HepG2 (cell line): Measurements from ENCODE around the gene GLIS1. TPM values are rescaled to one million over a fixed set of nuclear protein-coding genes. Genes with fewer than 3 reads are reported as not detected.

Experiments
- ATAC-seq: fragments of 200-7000 bp; cut with Tn5 transposase; 3 replicates; pipeline ENCODE4 v1.9.1; 2020; ENCODE audit warnings: mild to moderate bottlenecking, moderate library complexity
- BruUV-seq: library from RNA; stranded (reverse); fragments of 400-500 nt; replicated peaks from 2 replicates; lab custom pipeline; 2021; lab: Mats Ljungman, UMichigan
- CTCF ChIA-PET: fragments of 300-600 bp; formaldehyde crosslinking; extraction: SDS; loops from one replicate; lab custom pipeline; 2021; ENCODE audit warnings: low total read pairs, inconsistent platforms, low intra/inter-chr PET ratio; lab: Yijun Ruan, JAX
- POLR2A ChIA-PET: fragments of 350-600 bp; sonication (Branson Sonifier 250); formaldehyde crosslinking; loops from one replicate; lab custom pipeline; 2020; ENCODE audit warnings: antibody characterized with exemption, inconsistent platforms; lab: Yijun Ruan, JAX
- DNase-seq: peaks from one replicate; pipeline ENCODE4 v3.0.0-alpha.2; 2015; ENCODE audit warnings: low spot score
- FAIRE-seq: peaks from 3 replicates; lab custom pipeline; 2011; peaks lifted over from hg19 to GRCh38; lab: Jason Lieb, UNC
- H2AFZ ChIP-seq: one replicate; pipeline ENCODE4 v1.6.1; 2011; ENCODE audit warnings: low read length, inconsistent platforms
- H3K27ac ChIP-seq: fragments of 300-600 bp; 3 replicates; pipeline ENCODE4 v1.8.0; 2011; ENCODE audit warnings: mixed run types, mild to moderate bottlenecking, mixed read lengths, low read length, inconsistent platforms; ENCODE audit not compliant: insufficient read depth; ENCODE audit errors: extremely low read length
- H3K27me3 ChIP-seq, 2 experiments: fragments of 200-600 bp in 1 of 2; 2 replicates in 1 of 2; 3 replicates in 1 of 2; pipeline versions ENCODE4 v1.6.0 to v1.8.0; 2011; ENCODE audit warnings: low read length in 2 of 2, mild to moderate bottlenecking in 2 of 2, moderate library complexity in 2 of 2, inconsistent platforms in 1 of 2; ENCODE audit not compliant: insufficient read depth in 2 of 2, control insufficient read depth in 1 of 2
- H3K36me3 ChIP-seq, 2 experiments: fragments of 200-600 bp in 1 of 2; replicated peaks in 1 of 2; 2 replicates in 1 of 2; 3 replicates in 1 of 2; pipeline versions ENCODE4 v1.5.1 to v1.8.0; 2011; ENCODE audit warnings: low read length in 2 of 2, inconsistent platforms in 1 of 2; ENCODE audit not compliant: insufficient read depth in 2 of 2, control insufficient read depth in 1 of 2
- H3K4me1 ChIP-seq: 2 replicates; pipeline ENCODE4 v1.5.1; 2012; ENCODE audit warnings: low read length, inconsistent platforms; ENCODE audit not compliant: insufficient read depth
- H3K4me2 ChIP-seq: 2 replicates; pipeline ENCODE4 v1.6.0; 2011; ENCODE audit warnings: low read depth, low read length, inconsistent platforms
- H3K4me3 ChIP-seq, 3 experiments: fragments of 200-600 bp in 1 of 3; sonication (generic), shearing (Covaris generic) in 1 of 3; replicated peaks in 1 of 3; 2 replicates each; pipeline ENCODE4 v1.5.1; 2011 to 2016; ENCODE audit warnings: low read length in 3 of 3, inconsistent platforms in 2 of 3, low read depth in 2 of 3, mild to moderate bottlenecking in 2 of 3, control low read depth in 1 of 3, mixed read lengths in 1 of 3; ENCODE audit not compliant: insufficient read depth in 1 of 3
- H3K79me2 ChIP-seq: one replicate; pipeline ENCODE4 v1.6.1; 2011; ENCODE audit warnings: low read length, inconsistent platforms; ENCODE audit not compliant: insufficient read depth
- H3K9ac ChIP-seq: 2 replicates; pipeline ENCODE4 v1.6.0; 2011; ENCODE audit warnings: mild to moderate bottlenecking, low read depth, low read length, inconsistent platforms; ENCODE audit not compliant: insufficient read depth
- H3K9me3 ChIP-seq: 2 replicates; pipeline ENCODE4 v1.5.1; 2012; ENCODE audit warnings: mild to moderate bottlenecking, low read length
- H4K20me1 ChIP-seq: 2 replicates; pipeline ENCODE4 v1.6.0; 2011; ENCODE audit warnings: inconsistent platforms, mild to moderate bottlenecking, low read length, moderate library complexity; ENCODE audit not compliant: insufficient read depth
- ATF5 ChIP-seq: sonication (generic); formaldehyde crosslinking; IDR thresholded peaks from 2 replicates; pipeline ENCODE4 v1.4.0; 2020; ENCODE audit warnings: mild to moderate bottlenecking, low read depth, missing genetic modification reagents
- CENPX ChIP-seq: sonication (generic); formaldehyde crosslinking; IDR thresholded peaks from 2 replicates; pipeline ENCODE4 v1.9.0; 2021; ENCODE audit warnings: mild to moderate bottlenecking, missing genetic modification reagents, moderate library complexity
- FOXO1 ChIP-seq: sonication (generic); formaldehyde crosslinking; IDR thresholded peaks from 2 replicates; pipeline ENCODE4 v1.4.0; 2020; ENCODE audit warnings: missing genetic modification reagents
- FUBP1 ChIP-seq: sonication (generic); formaldehyde crosslinking; IDR thresholded peaks from 2 replicates; pipeline ENCODE4 v1.5.1; 2020; ENCODE audit warnings: missing genetic modification reagents, mild to moderate bottlenecking, borderline replicate concordance
- GABPA ChIP-seq, 2 experiments: IDR thresholded peaks; 2 replicates each; pipeline ENCODE4 v1.6.1; 2011 to 2016; ENCODE audit warnings: low read depth in 2 of 2, low read length in 1 of 2, missing biosample characterization in 1 of 2, missing genetic modification characterization in 1 of 2
- GMEB2 ChIP-seq: IDR thresholded peaks from 2 replicates; pipeline ENCODE4 v1.6.1; 2016; ENCODE audit warnings: missing biosample characterization, missing genetic modification reagents, low read depth
- GPBP1L1 ChIP-seq: sonication (generic); formaldehyde crosslinking; IDR thresholded peaks from 2 replicates; pipeline ENCODE4 v1.5.0; 2020; ENCODE audit warnings: mild to moderate bottlenecking, missing genetic modification reagents
- JUNB ChIP-seq: sonication (generic); formaldehyde crosslinking; IDR thresholded peaks from 2 replicates; pipeline ENCODE4 v1.8.0; 2022; ENCODE audit warnings: missing genetic modification reagents, mild to moderate bottlenecking, borderline replicate concordance
- KDM6A ChIP-seq: IDR thresholded peaks from 2 replicates; pipeline ENCODE4 v1.6.1; 2016; ENCODE audit warnings: low read depth
- MEF2D ChIP-seq: sonication (generic); formaldehyde crosslinking; IDR thresholded peaks from 2 replicates; pipeline ENCODE4 v1.5.1; 2020; ENCODE audit warnings: mild to moderate bottlenecking, missing genetic modification reagents
- NAIF1 ChIP-seq: sonication (generic); formaldehyde crosslinking; IDR thresholded peaks from 2 replicates; pipeline ENCODE4 v1.5.0; 2020; ENCODE audit warnings: mild to moderate bottlenecking, missing genetic modification reagents, borderline replicate concordance
- PPARG ChIP-seq: conservative IDR thresholded peaks from 2 replicates; pipeline ENCODE4 v1.6.1; 2016; ENCODE audit warnings: missing biosample characterization, missing genetic modification reagents
- RARA ChIP-seq: IDR thresholded peaks from 2 replicates; pipeline ENCODE4 v1.6.1; 2016; ENCODE audit warnings: missing genetic modification reagents, missing compliant biosample characterization
- ZNF282 ChIP-seq: fragments of 450-650 bp; IDR thresholded peaks from 2 replicates; pipeline ENCODE4 v1.6.1; 2018; ENCODE audit not compliant: partially characterized antibody
- ZNF354B ChIP-seq: sonication (generic); formaldehyde crosslinking; IDR thresholded peaks from 2 replicates; pipeline ENCODE4 v1.8.0; 2022; ENCODE audit warnings: mild to moderate bottlenecking, missing genetic modification reagents
- ZNF557 ChIP-seq: sonication (generic); formaldehyde crosslinking; IDR thresholded peaks from 2 replicates; pipeline ENCODE4 v1.4.0; 2020; ENCODE audit warnings: missing genetic modification reagents
- ZNF781 ChIP-seq: sonication (generic); formaldehyde crosslinking; IDR thresholded peaks from 2 replicates; pipeline ENCODE4 v1.5.1; 2020; ENCODE audit warnings: borderline replicate concordance, mild to moderate bottlenecking, missing genetic modification reagents; ENCODE audit errors: not compliant biosample characterization
- WGBS: methylation state at CpG from one replicate; pipeline ENCODE4 v1.1.6; 2017; ENCODE audit warnings: low lambda C conversion rate; 5-methylcytosine and 5-hydroxymethylcytosine counted together
- in situ Hi-C: cut with HindIII; loops from 2 replicates; pipeline ENCODE4 v1.10.0; 2017; ENCODE audit warnings: low pct_unique_long_range_greater_than_20kb; ENCODE audit not compliant: extremely low pct_ligation_motif_present
- intact Hi-C: fragments of 100-400 bp; cut with micrococcal nuclease; formaldehyde crosslinking; loops from one replicate; pipeline ENCODE4 v1.10.0; 2022; ENCODE audit not compliant: unreplicated experiment
- polyA plus RNA-seq, 8 experiments: library from polyadenylated mRNA; depleted of rRNA in 3 of 8; stranded (reverse) in 7 of 8; unstranded in 1 of 8; fragments of >200 nt; fragmentation: Illumina TruSeq in 4 of 8; extraction: Trizol in 4 of 8; gene quantifications; 2 replicates each; pipeline versions ENCODE4 v1.2.1 to v1.2.3, GENCODE V29; 2011 to 2016; ENCODE audit warnings: low read depth in 4 of 8, missing spikeins in 1 of 8, mixed read lengths in 1 of 8; ENCODE audit not compliant: insufficient read depth in 1 of 8
- total RNA-seq, 5 experiments: library from RNA; depleted of rRNA; stranded (reverse); fragments of >200 nt; fragmentation: Illumina TruSeq; extraction: Trizol; gene quantifications; 2 replicates each; pipeline ENCODE4 v1.2.3, GENCODE V29; 2016; ENCODE audit warnings: low read depth in 1 of 5

GLIS1 gene
- total and polyA plus RNA-seq, 2 of the 13 experiments (the other 11 are each of a cell fraction or from before 2014, with no cell fraction given), result 0.03 TPM; not detected in 1

GRCh38 chr1:53530550-53530949, 208.4 kb downstream of the GLIS1 start (continued):
- TF ChIP-seq ZNF557 (CRISPR knock-in tag) (no peak), FUBP1 (CRISPR knock-in tag) (no peak), CENPX (CRISPR knock-in tag) (no peak), PPARG (CRISPR knock-in tag) (no peak), RARA (CRISPR knock-in tag) (no peak), GMEB2 (CRISPR knock-in tag) (no peak), ZNF354B (CRISPR knock-in tag) (no peak)

GRCh38 chr1:53529555-53529954, 209.4 kb downstream of the GLIS1 start:
- in situ Hi-C loops, result no loop called here
- FAIRE-seq (no peak), ATAC-seq (no peak), DNase-seq (no peak)
- no peak overlapping the region for H3K27ac ChIP-seq
- H3K9me3 ChIP-seq, result no peaks in the 10 kb centered on the region
- H3K36me3 ChIP-seq, result no peaks in the 10 kb centered on the region
- H3K27me3 ChIP-seq, result peaks cover 10 to 65% of the 10 kb centered on the region in 2 experiments
- no peaks in the 10 kb centered on the region for H4K20me1 ChIP-seq
- H3K9ac ChIP-seq, result no peak overlapping the region
- no TSS peak for BruUV-seq
- TF ChIP-seq KDM6A (CRISPR knock-in tag) (no peak), MEF2D (CRISPR knock-in tag) (no peak), JUNB (CRISPR knock-in tag) (no peak), ATF5 (no peak), ZNF282 (no peak), ZNF781 (no peak), GABPA (IDR thresholded peaks at IDR 0.05; ENCODE audit: low read depth, low read length) (no peak), GABPA (CRISPR knock-in tag; IDR thresholded peaks at IDR 0.05; ENCODE audit: low read depth) (no peak), FOXO1 (CRISPR knock-in tag) (no peak), GPBP1L1 (no peak), NAIF1 (CRISPR knock-in tag) (no peak)
- WGBS, result 7% methylated on average over 3 of the region's 14 CpGs
- H3K4me1 ChIP-seq, result peaks cover 11% of the 10 kb centered on the region
- ChIA-PET POLR2A (no interaction called here), CTCF (no interaction called here)
- H2AFZ ChIP-seq, result no peak overlapping the region
- intact Hi-C loops, result no loop called here
- H3K79me2 ChIP-seq, result no peaks in the 10 kb centered on the region
- no peak overlapping the region for H3K4me2 ChIP-seq
- H3K4me3 ChIP-seq, result no peak overlapping the region
